ENCODE data around the gene PCMTD2.

The PCMTD2 gene

GRCh38 chr20:64242003-64242796 lies 13.3 kb upstream of the PCMTD2 start:
- TF ChIP-seq CTCF (IDR thresholded peaks at IDR 0.05; ENCODE audit: insufficient read depth, low read length, poor library complexity, severe bottlenecking): no peak
- H3K4me3 ChIP-seq (ENCODE audit: insufficient read depth, low read length, poor library complexity, severe bottlenecking): no peak overlapping the region
- no peak overlapping the region for H3K4me2 ChIP-seq (ENCODE audit: low read depth, low read length, poor library complexity, severe bottlenecking)
- no peaks in the 10 kb centered on the region for H3K27me3 ChIP-seq (ENCODE audit: low read length)
- no peak overlapping the region for H3K27ac ChIP-seq (ENCODE audit: low read depth, low read length)
- no peak overlapping the region for H2AFZ ChIP-seq (ENCODE audit: low read depth, low read length, severe bottlenecking)
- no peak overlapping the region for H3K9ac ChIP-seq (ENCODE audit: low read length)
- no peaks in the 10 kb centered on the region for H3K79me2 ChIP-seq (ENCODE audit: insufficient read depth, low read length)
- no peaks in the 10 kb centered on the region for H3K9me3 ChIP-seq (ENCODE audit: insufficient read depth, low read length)
- no peaks in the 10 kb centered on the region for H4K20me1 ChIP-seq (ENCODE audit: low read depth, low read length)
- H3F3A ChIP-seq (ENCODE audit: insufficient read depth): no peaks in the 10 kb centered on the region
- no peaks in the 10 kb centered on the region for H3K36me3 ChIP-seq (ENCODE audit: low read length)
- H3K9me2 ChIP-seq (replicated peaks; ENCODE audit: insufficient read depth, low read length): no peaks in the 10 kb centered on the region

GRCh38 chr20:64242797-64243475 lies 12.6 kb upstream of the PCMTD2 start:
- no peaks in the 10 kb centered on the region for H3K27me3 ChIP-seq (ENCODE audit: low read length)
- no peak overlapping the region for H3K4me2 ChIP-seq (ENCODE audit: low read depth, low read length, poor library complexity, severe bottlenecking)

DNA sequence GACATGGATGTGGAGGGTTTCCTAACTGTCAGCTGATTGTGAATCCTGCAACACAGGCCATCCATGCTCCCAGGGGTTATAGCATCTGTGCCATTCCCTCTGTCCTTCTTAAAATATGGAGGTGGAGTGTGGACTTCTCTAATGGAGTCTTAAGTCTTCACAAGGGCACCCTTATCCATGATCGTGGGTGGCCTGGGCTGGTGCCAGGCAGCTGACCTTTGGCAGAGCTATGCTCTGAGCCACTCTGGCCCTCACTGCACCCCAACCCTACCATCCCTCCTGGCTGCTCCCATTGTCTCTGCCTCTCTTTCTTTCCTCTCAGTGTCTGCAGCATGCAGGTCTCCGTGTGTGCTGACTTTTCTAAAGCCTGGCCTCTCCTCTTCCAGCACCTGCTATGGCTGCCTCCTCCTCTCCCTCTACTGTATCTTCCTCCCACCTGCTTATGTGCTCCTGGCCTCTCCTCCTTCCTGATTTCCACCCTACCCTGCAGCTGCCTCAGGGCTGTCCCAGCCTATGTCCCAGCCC lies 11.2 kb upstream of the PCMTD2 start:
- H3K79me2 ChIP-seq (ENCODE audit: insufficient read depth, low read length): no peaks in the 10 kb centered on the region
- H3K9me2 ChIP-seq (replicated peaks; ENCODE audit: insufficient read depth, low read length): no peaks in the 10 kb centered on the region
- no peaks in the 10 kb centered on the region for H3K27me3 ChIP-seq (ENCODE audit: low read length)
- H3K9me3 ChIP-seq (ENCODE audit: insufficient read depth, low read length): no peaks in the 10 kb centered on the region
- H3K36me3 ChIP-seq (ENCODE audit: low read length): no peaks in the 10 kb centered on the region
- no peaks in the 10 kb centered on the region for H3F3A ChIP-seq (ENCODE audit: insufficient read depth)
- no peak overlapping the region for H3K27ac ChIP-seq (ENCODE audit: low read depth, low read length)
- TF ChIP-seq CTCF (IDR thresholded peaks at IDR 0.05; ENCODE audit: insufficient read depth, low read length, poor library complexity, severe bottlenecking) (no peak), EZH2phosphoT487 (conservative IDR thresholded peaks at IDR 0.05; ENCODE audit: low read length) (no peak)
- no peaks in the 10 kb centered on the region for H4K20me1 ChIP-seq (ENCODE audit: low read depth, low read length)
- no peak overlapping the region for H3K4me2 ChIP-seq (ENCODE audit: low read depth, low read length, poor library complexity, severe bottlenecking)
- no peak overlapping the region for H3K9ac ChIP-seq (ENCODE audit: low read length)
- H3K4me3 ChIP-seq (ENCODE audit: insufficient read depth, low read length, poor library complexity, severe bottlenecking): no peak overlapping the region
- no peak overlapping the region for H2AFZ ChIP-seq (ENCODE audit: low read depth, low read length, severe bottlenecking)

More at GRCh38 chr20:64242797-64243475, 12.6 kb upstream of the PCMTD2 start:
- H3K4me3 ChIP-seq (ENCODE audit: insufficient read depth, low read length, poor library complexity, severe bottlenecking): no peak overlapping the region
- H2AFZ ChIP-seq (ENCODE audit: low read depth, low read length, severe bottlenecking): no peak overlapping the region
- no peaks in the 10 kb centered on the region for H3K79me2 ChIP-seq (ENCODE audit: insufficient read depth, low read length)
- no peaks in the 10 kb centered on the region for H3K36me3 ChIP-seq (ENCODE audit: low read length)
- TF ChIP-seq EZH2phosphoT487 (conservative IDR thresholded peaks at IDR 0.05; ENCODE audit: low read length) (no peak), CTCF (IDR thresholded peaks at IDR 0.05; ENCODE audit: insufficient read depth, low read length, poor library complexity, severe bottlenecking) (no peak)
- H3K9ac ChIP-seq (ENCODE audit: low read length): no peak overlapping the region
- no peaks in the 10 kb centered on the region for H3K9me3 ChIP-seq (ENCODE audit: insufficient read depth, low read length)
- H3F3A ChIP-seq (ENCODE audit: insufficient read depth): no peaks in the 10 kb centered on the region
- H3K27ac ChIP-seq (ENCODE audit: low read depth, low read length): no peak overlapping the region
- no peaks in the 10 kb centered on the region for H4K20me1 ChIP-seq (ENCODE audit: low read depth, low read length)
- no peaks in the 10 kb centered on the region for H3K9me2 ChIP-seq (replicated peaks; ENCODE audit: insufficient read depth, low read length)
